Germinal center (tissue), 1 donor: ENCODE measurements around the gene TMEM132D.
"Not testable (repeated sequence)": the region's sequence is repeated elsewhere in the genome, so short reads cannot be mapped to it uniquely, and the experiment has no call there.

Experiments
- DNase-seq: peaks from one replicate; pipeline ENCODE4 v3.0.0; 2012; ENCODE audit warnings: mixed read lengths, low spot score

TMEM132D gene

DNA sequence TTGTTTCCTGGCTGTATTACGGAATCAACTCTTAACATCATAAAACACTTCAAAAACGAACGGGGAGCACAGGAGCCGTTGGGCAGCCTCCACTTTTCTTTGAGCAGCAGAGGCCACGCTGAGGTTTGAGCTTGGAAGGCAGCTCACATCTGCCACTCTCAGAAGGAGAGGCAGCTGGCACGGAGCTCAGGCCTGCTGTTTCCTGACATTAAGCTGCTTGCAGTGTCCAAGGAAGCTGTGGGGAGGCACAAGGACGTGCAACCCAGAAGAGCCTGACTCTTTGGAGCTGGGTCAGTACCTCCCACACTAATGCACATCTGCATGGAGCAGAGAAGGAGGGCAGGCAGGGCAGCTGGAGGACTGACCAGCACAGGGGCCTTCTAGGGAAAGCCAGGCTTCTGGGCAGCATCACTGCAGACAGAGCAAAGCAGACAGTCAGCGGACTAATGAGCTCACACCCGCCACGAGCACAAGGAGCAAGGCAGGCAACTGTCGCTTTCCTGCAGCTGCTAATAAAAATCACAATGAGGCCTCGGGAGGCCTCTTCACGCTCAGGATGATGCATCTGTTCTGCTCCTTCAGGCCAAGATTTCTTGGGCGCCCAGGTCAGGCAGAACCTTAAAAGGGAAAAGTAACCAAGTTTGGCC, 839.5 kb downstream of the TMEM132D start:
- DNase-seq: no peak

DNA sequence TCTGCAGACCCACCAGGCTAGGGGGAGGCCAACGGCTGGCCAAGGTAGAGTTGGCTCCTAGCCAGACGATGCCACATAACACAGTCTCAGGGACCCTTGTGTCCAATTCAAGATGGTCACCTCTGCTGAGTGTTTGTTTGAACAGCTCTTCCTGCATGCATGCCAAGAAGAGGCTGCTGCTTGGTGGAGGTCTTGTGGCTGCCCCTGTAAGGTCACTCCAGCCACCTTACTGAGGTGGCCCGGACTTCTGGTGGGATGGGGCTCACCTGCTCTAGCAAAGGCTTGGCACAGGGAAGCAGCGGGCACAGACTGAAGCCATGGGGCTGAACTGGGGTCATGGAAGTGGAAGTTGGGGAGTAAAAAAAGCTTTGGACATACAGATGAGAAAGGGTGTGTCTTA, 840.2 kb downstream of the TMEM132D start:
- DNase-seq: no peak

DNA sequence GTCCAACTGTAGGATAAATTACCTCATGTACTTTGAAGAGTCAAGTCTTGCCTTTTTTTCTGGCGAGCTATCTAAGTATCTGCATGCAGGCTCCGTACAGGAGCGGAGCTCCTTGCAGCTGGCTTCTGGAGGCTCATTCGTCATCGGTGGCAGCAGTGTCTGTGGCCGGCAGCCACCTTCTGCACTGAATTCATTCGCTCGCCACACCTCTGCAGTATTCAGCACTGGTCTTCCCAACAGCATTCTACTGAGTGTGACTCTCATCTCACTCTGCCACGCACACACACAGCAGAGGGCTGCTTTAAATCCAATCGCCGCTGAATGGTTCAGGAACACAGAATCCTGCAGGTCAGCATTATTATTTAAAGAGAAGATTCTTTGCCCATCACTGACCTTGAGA, 850.6 kb downstream of the TMEM132D start:
- no peak for DNase-seq

DNA sequence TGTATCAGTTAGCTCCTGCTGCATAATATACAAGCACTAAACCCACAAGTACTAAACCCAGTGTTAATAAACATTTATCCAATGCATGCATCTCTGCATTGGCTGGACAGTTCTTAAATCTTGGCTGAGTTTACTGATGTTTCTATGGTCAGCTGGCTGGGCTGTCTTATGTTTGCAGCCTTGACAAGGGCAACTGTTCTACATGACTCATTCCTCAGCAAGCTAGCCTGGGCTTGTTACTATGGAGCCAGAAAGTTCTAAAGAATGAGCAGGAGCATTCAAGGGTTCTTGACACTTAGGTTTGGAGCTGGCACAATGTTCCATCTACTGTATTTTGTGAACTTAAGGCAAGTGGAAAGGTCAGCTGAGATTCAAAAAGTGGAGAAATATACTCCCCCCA, 851.5 kb downstream of the TMEM132D start:
- DNase-seq: no peak

DNA sequence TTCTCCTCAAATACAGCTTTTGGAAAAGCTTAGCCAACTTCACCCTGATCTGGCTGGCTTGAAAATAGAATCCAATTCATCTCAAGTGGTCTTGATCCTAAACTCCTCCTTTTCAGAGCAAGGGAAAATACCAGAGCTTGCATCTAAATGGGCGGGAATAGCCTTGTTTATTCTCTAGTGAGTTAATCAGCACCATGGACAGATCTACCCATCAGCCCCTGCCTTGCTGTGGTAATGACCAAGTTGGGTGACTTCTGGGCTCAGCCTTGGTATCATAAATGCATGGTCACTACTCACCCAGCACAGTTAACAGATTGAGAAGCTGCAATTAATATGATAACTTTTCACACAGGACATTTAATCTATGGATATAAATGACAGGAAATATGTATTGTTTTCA, 853.9 kb downstream of the TMEM132D start:
- no peak for DNase-seq

DNA sequence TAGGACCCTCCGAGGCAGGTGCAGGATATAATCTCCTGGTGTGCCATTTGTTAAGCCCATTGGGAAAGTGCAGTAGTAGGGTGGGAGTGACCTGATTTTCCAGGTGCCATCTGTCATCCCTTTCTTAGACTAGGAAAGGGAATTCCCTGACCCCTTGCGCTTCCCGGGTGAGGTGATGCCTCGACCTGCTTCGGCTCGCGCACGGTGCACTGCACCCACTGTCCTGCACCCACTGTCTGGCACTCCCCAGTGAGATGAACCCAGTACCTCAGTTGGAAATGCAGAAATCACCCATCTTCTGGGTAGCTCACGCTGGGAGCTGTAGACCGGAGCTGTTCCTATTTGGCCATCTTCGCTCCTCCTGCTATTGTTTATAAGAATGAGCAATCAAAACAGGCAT, 860.5 kb downstream of the TMEM132D start:
- not testable (repeated sequence) for DNase-seq

DNA sequence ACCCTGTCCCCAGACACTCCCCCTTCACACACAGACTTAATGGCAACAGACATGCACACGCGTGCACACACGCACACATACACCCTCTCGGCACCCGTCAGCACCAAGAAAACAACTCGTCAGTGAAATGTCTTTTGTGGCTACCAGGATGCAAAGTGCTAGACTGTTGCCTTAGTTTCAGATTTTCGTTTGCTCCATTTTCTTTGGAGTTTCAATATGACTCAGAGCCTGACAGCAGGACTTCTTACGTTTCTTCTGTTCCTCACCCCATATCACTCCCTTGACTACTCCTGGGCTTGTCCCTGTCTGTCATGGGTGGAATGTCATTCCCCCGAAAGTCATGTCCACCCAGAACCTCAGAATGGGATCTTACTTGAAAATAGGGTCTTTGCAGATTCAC, 867.7 kb downstream of the TMEM132D start:
- DNase-seq: no peak

DNA sequence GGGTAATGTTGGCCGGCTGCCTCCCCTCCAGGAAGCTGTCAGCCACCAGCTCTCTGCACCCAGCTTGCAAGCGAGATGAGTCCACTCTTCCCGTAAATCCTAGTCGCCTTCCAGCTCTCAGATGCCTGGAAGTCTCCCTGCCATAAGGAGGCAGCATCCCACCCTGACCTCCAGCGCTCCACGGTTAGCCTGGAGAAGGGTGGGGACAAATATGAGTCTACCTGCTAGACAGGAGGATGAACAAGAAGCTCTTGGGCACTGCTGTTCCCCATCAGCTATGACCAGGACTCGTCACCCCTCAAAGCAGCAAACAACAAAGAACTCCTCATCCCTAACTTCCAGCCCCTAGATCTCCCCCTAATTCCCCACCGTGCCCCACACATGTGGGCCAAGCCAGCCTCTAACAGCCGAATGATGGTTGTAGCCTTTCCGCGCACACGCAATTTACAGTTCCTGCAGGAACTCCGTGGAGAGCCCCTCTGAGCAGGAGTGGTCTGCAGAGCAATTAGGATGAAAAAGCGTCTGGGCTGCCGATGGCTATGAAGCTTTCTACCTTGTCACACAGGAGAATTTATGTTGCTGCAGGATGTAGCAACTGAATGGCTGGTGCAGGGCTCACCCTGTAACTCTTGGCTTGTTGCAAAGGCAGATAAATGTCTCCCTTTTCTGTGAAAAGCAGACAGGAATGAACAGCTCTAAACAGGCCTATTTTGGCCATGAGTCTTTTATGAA, 869.1 kb downstream of the TMEM132D start:
- DNase-seq: no peak

DNA sequence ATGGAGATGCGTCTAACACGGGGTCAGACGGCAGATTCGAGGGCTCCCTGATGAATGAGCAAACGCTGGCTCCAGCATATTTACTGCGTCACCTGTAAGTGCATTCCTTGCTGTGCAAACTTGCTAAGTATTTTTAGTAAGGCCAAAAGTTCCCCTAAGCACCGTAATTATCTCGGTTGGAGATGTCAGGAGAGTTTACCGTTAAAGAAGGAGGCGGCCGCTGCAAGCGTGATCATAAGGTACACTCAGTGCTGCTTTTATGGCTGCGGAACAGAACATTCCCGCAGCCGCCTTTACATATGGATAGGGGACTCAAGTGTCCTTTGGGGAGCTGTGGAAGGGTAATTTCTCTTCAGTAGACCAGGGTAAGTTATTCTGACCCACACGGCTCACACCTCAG, 875.0 kb downstream of the TMEM132D start:
- no peak for DNase-seq

DNA sequence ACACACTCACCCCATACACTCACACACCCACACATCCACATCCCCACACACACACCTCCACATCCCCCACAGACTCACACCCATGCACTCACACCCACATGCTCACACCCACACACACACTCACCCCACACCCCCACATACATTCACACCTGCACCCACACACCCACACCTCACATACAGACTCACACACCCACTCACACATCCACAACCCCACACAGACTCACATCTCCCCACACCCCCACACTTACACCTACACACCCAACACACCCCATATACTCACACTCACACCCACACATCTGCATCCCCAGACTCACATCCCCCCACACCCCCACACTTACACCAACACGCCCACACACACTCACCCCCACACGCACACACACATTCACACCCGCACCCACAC, 878.8 kb downstream of the TMEM132D start:
- DNase-seq: no peak
